MM.1S (cell line): ENCODE data around the gene OR2V2.
"Not testable (repeated sequence)": the region's sequence is repeated elsewhere in the genome, so short reads cannot be mapped to it uniquely, and the experiment has no call there.

ENCODE experiments used
- EZH2 ChIP-seq: fragments of 300-600 bp; sonication (generic); optimal IDR thresholded peaks from 2 replicates; pipeline ENCODE3; 2017; ENCODE audit warnings: low read depth, mild to moderate bottlenecking, antibody characterized with exemption, low read length, mixed read lengths
- EZH2phosphoT487 ChIP-seq: fragments of 300-600 bp; sonication (generic); IDR thresholded peaks from 2 replicates; pipeline ENCODE4 v1.6.1; 2018; ENCODE audit warnings: antibody characterized with exemption, low read length
- TF ChIP-seq, protein P1 (sequence below): fragments of 300-600 bp; sonication (generic); IDR thresholded peaks from 2 replicates; pipeline ENCODE4 v1.5.1; 2016; ENCODE audit warnings: antibody characterized with exemption, low read length, mixed read lengths

- TF ChIP-seq, protein P1, sequence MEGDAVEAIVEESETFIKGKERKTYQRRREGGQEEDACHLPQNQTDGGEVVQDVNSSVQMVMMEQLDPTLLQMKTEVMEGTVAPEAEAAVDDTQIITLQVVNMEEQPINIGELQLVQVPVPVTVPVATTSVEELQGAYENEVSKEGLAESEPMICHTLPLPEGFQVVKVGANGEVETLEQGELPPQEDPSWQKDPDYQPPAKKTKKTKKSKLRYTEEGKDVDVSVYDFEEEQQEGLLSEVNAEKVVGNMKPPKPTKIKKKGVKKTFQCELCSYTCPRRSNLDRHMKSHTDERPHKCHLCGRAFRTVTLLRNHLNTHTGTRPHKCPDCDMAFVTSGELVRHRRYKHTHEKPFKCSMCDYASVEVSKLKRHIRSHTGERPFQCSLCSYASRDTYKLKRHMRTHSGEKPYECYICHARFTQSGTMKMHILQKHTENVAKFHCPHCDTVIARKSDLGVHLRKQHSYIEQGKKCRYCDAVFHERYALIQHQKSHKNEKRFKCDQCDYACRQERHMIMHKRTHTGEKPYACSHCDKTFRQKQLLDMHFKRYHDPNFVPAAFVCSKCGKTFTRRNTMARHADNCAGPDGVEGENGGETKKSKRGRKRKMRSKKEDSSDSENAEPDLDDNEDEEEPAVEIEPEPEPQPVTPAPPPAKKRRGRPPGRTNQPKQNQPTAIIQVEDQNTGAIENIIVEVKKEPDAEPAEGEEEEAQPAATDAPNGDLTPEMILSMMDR, result not testable (repeated sequence)
- not testable (repeated sequence) for TF ChIP-seq EZH2phosphoT487, EZH2
Measured at GRCh38 chr5:181177559-181177958, 30.2 kb downstream of the OR2V2 start.
